H9 (cell line): ENCODE results near the gene CDH26. TPM values are rescaled to one million over a fixed set of nuclear protein-coding genes. Genes with fewer than 3 reads are reported as not detected.

ENCODE experiments used
- DNase-seq: peaks from one replicate; pipeline ENCODE4 v3.0.0-alpha.2; 2017
- H2AFZ ChIP-seq: one replicate; pipeline ENCODE4 v1.6.1; 2013; ENCODE audit warnings: mild to moderate bottlenecking, low read length, control low read depth, moderate library complexity
- H2AK5ac ChIP-seq: 2 replicates; pipeline ENCODE4 v1.6.1; 2013; ENCODE audit warnings: low read length, control low read depth, mixed read lengths; ENCODE audit not compliant: insufficient read length
- H2BK120ac ChIP-seq: one replicate; pipeline ENCODE4 v1.6.1; 2013; ENCODE audit warnings: low read depth, mild to moderate bottlenecking, low read length, control low read depth, inconsistent platforms; ENCODE audit not compliant: poor library complexity, severe bottlenecking
- H2BK12ac ChIP-seq: 2 replicates; pipeline ENCODE4 v1.6.1; 2013; ENCODE audit warnings: low read length, control low read depth, mixed read lengths, low read depth; ENCODE audit not compliant: insufficient read length
- H2BK15ac ChIP-seq: 2 replicates; pipeline ENCODE4 v1.6.1; 2013; ENCODE audit warnings: low read depth, low read length, control low read depth
- H2BK20ac ChIP-seq: one replicate; pipeline ENCODE4 v1.6.1; 2013; ENCODE audit warnings: low read depth, mild to moderate bottlenecking, low read length, control low read depth, inconsistent platforms; ENCODE audit not compliant: poor library complexity, severe bottlenecking
- H2BK5ac ChIP-seq: 2 replicates; pipeline ENCODE4 v1.6.1; 2013; ENCODE audit warnings: low read length, control low read depth, mixed read lengths; ENCODE audit not compliant: insufficient read length
- H3K14ac ChIP-seq: 2 replicates; pipeline ENCODE4 v1.6.1; 2013; ENCODE audit warnings: low read length, control low read depth; ENCODE audit not compliant: insufficient read depth
- H3K18ac ChIP-seq: 2 replicates; pipeline ENCODE4 v1.6.1; 2013; ENCODE audit warnings: low read depth, mild to moderate bottlenecking, mixed read lengths, low read length, control low read depth; ENCODE audit not compliant: insufficient read length
- H3K23ac ChIP-seq: 2 replicates; pipeline ENCODE4 v1.6.1; 2013; ENCODE audit warnings: low read length, control low read depth, mixed read lengths, low read depth; ENCODE audit not compliant: insufficient read length
- H3K23me2 ChIP-seq: 2 replicates; pipeline ENCODE4 v1.6.1; 2013; ENCODE audit warnings: low read depth, mild to moderate bottlenecking, mixed read lengths, low read length, control low read depth; ENCODE audit not compliant: insufficient read length, poor library complexity, severe bottlenecking
- H3K27ac ChIP-seq: 2 replicates; pipeline ENCODE4 v1.5.1; 2013; ENCODE audit warnings: low read length, control low read depth, mixed read lengths, low read depth; ENCODE audit not compliant: insufficient read length
- H3K27me3 ChIP-seq: 2 replicates; pipeline ENCODE4 v1.6.1; 2013; ENCODE audit warnings: low read length, control low read depth, inconsistent platforms; ENCODE audit not compliant: insufficient read depth
- H3K4ac ChIP-seq: 2 replicates; pipeline ENCODE4 v1.6.1; 2013; ENCODE audit warnings: low read depth, mild to moderate bottlenecking, control low read depth, inconsistent platforms, low read length, moderate library complexity
- H3K4me1 ChIP-seq: 2 replicates; pipeline ENCODE4 v1.6.1; 2013; ENCODE audit warnings: low read length, control low read depth, inconsistent platforms; ENCODE audit not compliant: insufficient read depth
- H3K4me2 ChIP-seq: 2 replicates; pipeline ENCODE4 v1.6.1; 2013; ENCODE audit warnings: low read length, control low read depth, mixed read lengths; ENCODE audit not compliant: insufficient read length, insufficient read depth
- H3K56ac ChIP-seq: 2 replicates; pipeline ENCODE4 v1.6.1; 2013; ENCODE audit warnings: low read depth, mild to moderate bottlenecking, mixed read lengths, low read length, control low read depth; ENCODE audit not compliant: insufficient read length
- H3K79me1 ChIP-seq: 2 replicates; pipeline ENCODE4 v1.6.1; 2013; ENCODE audit warnings: low read depth, mild to moderate bottlenecking, moderate library complexity, low read length, control low read depth, inconsistent platforms; ENCODE audit not compliant: insufficient read depth, poor library complexity, severe bottlenecking
- H3K79me2 ChIP-seq: 2 replicates; pipeline ENCODE4 v1.6.1; 2013; ENCODE audit warnings: low read length, control low read depth, inconsistent platforms; ENCODE audit not compliant: insufficient read depth
- H3K9ac ChIP-seq: 2 replicates; pipeline ENCODE4 v1.6.1; 2013; ENCODE audit warnings: low read length, control low read depth, mixed read lengths; ENCODE audit not compliant: insufficient read length; ENCODE audit errors: extremely low read depth
- H3K9me3 ChIP-seq: one replicate; pipeline ENCODE4 v1.6.1; 2013; ENCODE audit warnings: low read depth, low read length, inconsistent platforms; ENCODE audit not compliant: control insufficient read depth
- H3T11ph ChIP-seq: one replicate; pipeline ENCODE4 v1.6.1; 2013; ENCODE audit warnings: mild to moderate bottlenecking, low read length, control low read depth, inconsistent platforms
- H4K20me1 ChIP-seq: one replicate; pipeline ENCODE4 v1.6.1; 2013; ENCODE audit not compliant: control insufficient read depth, insufficient read length, insufficient read depth
- H4K5ac ChIP-seq: 2 replicates; pipeline ENCODE4 v1.6.1; 2013; ENCODE audit warnings: low read depth, mild to moderate bottlenecking, mixed read lengths, low read length, control low read depth; ENCODE audit not compliant: insufficient read length
- H4K8ac ChIP-seq: replicated peaks from 2 replicates; pipeline ENCODE4 v1.6.1; 2013; ENCODE audit warnings: low read length, control low read depth, mixed read lengths, low read depth; ENCODE audit not compliant: insufficient read length
- H4K91ac ChIP-seq: 2 replicates; pipeline ENCODE4 v1.6.1; 2013; ENCODE audit warnings: low read depth, mild to moderate bottlenecking, moderate library complexity, mixed read lengths, low read length, control low read depth; ENCODE audit not compliant: insufficient read length
- H3K27ac Mint-ChIP-seq, 3 experiments: 2 replicates in 2 of 3; 3 replicates in 1 of 3; pipeline ENCODE4 v1.8.0; 2020 to 2021; ENCODE audit warnings: mixed read lengths in 3 of 3, mild to moderate bottlenecking in 1 of 3, moderate library complexity in 1 of 3
- H3K27me3 Mint-ChIP-seq: 2 replicates; pipeline ENCODE4 v1.8.0; 2021; ENCODE audit warnings: low read depth, mild to moderate bottlenecking, moderate library complexity, mixed read lengths
- H3K36me3 Mint-ChIP-seq, 3 experiments: 2 replicates in 2 of 3; 3 replicates in 1 of 3; pipeline ENCODE4 v1.8.0; 2020 to 2021; ENCODE audit warnings: low read depth in 3 of 3, mixed read lengths in 3 of 3; ENCODE audit not compliant: insufficient read depth in 1 of 3
- H3K4me1 Mint-ChIP-seq, 2 experiments: 2 replicates each; pipeline ENCODE4 v1.8.0; 2020; ENCODE audit warnings: mixed read lengths in 2 of 2
- H3K4me3 Mint-ChIP-seq, 2 experiments: 2 replicates in 1 of 2; 3 replicates in 1 of 2; pipeline ENCODE4 v1.8.0; 2020 to 2021; ENCODE audit warnings: mild to moderate bottlenecking in 2 of 2, mixed read lengths in 2 of 2, moderate library complexity in 1 of 2
- H3K9me3 Mint-ChIP-seq, 2 experiments: 2 replicates in 1 of 2; 3 replicates in 1 of 2; pipeline ENCODE4 v1.8.0; 2020; ENCODE audit warnings: mild to moderate bottlenecking in 2 of 2, mixed read lengths in 2 of 2, moderate library complexity in 1 of 2
- CTCF ChIP-seq: fragments of 200-600 bp; sonication (generic); conservative IDR thresholded peaks from 3 replicates; pipeline ENCODE4 v1.8.0; 2021; ENCODE audit warnings: antibody characterized with exemption, mild to moderate bottlenecking
- WGBS: extraction: QIAGEN DNeasy Blood & Tissue Kit; methylation state at CpG from one replicate; pipeline ENCODE4 v1.1.7; 2013; ENCODE audit warnings: missing lambda C conversion rate, low lambda C conversion rate, mixed read lengths; ENCODE audit not compliant: insufficient read length; ENCODE audit errors: extremely low coverage; 5-methylcytosine and 5-hydroxymethylcytosine counted together
- total RNA-seq: library from RNA; stranded (reverse); gene quantifications from 2 replicates; pipeline ENCODE4 v1.2.1, GENCODE V29; 2021

CDH26 gene
- total RNA-seq, 1 experiment from 2014 or later, result 0.79 TPM

GRCh38 chr20:60009318-60009717 is 51.1 kb downstream of the CDH26 start:
- Histone ChIP-seq H4K91ac (no peak overlapping the region), H3K23ac (no peak overlapping the region), H2BK15ac (no peak overlapping the region), H2BK5ac (no peak overlapping the region), H2BK20ac (no peak overlapping the region), H3K27me3 (no peaks in the 10 kb centered on the region), H3K9ac (no peak overlapping the region), H3K27ac (no peak overlapping the region), H2AK5ac (no peak overlapping the region), H2BK120ac (no peak overlapping the region), H2BK12ac (no peak overlapping the region), H4K8ac (no peak overlapping the region), H3K79me2 (no peaks in the 10 kb centered on the region), H3K9me3 (no peaks in the 10 kb centered on the region), H3K4me1 (no peaks in the 10 kb centered on the region), H3K14ac (no peak overlapping the region), H4K20me1 (no peaks in the 10 kb centered on the region), H3K79me1 (no peaks in the 10 kb centered on the region), H3K23me2 (no peaks in the 10 kb centered on the region), H2AFZ (no peak overlapping the region), H3K18ac (no peak overlapping the region), H3T11ph (no peak overlapping the region), H3K4ac (no peak overlapping the region), H3K56ac (no peak overlapping the region), H3K4me2 (no peak overlapping the region), H4K5ac (no peak overlapping the region)
- WGBS, result no CpG with 5 or more reads among the region's 13 CpGs
- Mint-ChIP-seq H3K27me3 (peaks cover 11% of the 10 kb centered on the region), H3K4me3 (no peak overlapping the region), H3K4me1 (peaks cover 2% of the 10 kb centered on the region in 2 experiments; a peak in 2 of 4 replicates), H3K9me3 (no peaks in the 10 kb centered on the region), H3K36me3 (no peaks in the 10 kb centered on the region; a peak in 1 of 7 replicates), H3K27ac (no peak overlapping the region)
- TF ChIP-seq CTCF, result no peak
- DNase-seq, result no peak
